RPMI8226 (cell line): ENCODE results near the gene RBM19.

Experiments
- DNase-seq: peaks from one replicate; pipeline ENCODE4 v3.0.0-alpha.2; 2015

RBM19 gene

DNA sequence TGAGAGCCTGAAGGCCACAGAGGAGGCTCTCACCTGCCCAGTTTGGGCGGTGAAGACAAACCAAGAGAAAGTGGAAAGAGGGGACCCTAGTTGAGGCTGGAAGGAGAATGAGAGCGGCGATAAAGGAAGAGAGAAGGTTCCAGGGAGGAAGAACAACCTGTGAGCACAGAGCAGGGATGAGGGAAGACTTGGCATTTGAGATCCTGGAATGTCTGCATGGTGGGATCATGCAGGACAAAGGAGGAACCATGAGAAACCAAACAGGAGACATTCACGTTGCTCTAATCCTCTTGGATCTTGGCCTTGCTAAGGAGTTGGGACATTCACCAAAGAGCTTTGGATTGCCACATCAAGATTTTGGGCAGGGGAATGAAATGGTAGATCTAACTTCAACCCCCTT, 22.9 kb upstream of the RBM19 start:
- no peak for DNase-seq

DNA sequence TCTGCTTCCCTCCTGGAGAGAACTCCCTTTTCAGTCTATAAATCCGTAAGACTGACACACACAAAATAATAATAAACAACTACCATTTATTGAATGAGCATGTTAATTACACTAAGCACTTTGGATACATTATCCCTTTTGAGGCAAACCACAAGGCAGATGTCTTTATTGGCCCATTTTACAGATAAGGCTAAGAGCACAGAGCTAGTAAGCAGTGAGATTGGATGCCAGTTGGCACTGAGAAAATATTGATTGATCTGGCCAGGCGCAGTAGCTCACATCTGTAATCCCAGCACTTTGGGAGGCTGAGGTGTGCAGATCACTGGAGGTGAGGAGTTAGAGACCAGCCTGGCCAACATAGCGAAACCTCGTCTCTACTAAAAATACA, 21.9 kb upstream of the RBM19 start:
- no peak for DNase-seq

DNA sequence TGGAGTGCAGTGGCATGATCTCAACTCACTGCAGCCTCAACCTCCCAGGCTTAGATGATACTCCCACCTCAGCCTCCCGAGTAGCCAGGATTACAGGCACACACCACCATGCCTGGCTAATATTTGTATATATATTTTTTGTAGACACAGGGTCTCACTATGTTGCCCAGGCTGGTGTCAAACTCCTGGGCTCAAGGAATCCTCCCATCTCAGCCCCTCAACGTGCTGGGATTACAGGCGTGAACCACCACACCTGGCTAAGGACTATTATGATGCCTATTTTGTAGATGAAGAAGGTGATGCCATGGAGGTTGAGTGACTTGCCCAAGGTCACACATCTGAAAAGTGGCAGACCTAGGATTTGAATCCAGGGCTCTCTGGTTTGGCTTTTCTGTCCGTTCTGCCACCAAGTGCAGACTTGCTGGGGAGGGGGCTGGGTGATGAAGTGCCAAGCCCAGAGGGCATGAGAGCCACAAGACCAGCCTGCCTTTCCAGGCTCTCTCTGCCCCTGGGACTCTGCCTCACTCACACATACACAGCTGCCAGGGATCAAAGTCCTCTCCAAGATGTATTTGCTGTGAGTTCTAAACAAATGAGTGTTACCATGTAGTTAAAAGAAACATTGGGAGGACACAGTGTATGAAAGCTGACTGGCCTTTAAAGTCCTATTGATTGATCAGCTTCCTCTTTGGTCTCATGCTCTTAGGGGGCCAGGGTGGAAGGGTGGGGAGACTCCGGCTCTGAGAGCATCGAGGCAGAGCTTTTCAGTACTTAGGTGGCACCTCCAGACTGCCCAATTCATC, 21.3 kb upstream of the RBM19 start:
- DNase-seq, result no peak

DNA sequence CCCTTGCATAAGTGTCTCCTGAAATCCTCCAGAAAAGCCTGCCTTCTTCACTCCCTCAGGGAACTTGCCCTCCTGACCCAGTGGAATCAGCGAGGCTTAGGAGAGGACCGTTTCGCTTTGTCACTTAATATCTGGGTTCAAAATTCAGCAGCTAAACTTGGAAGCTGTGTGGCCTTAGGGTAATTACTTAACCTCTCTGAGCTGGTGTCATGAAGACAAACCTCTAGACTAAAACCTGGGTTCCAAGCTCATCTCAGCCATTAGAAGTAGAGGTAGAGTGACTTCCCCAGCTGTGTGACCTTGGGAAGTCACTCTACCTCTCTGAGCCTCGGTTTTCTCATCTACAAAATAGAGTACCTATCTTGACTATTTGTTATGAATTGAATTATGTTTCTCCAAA, 18.3 kb upstream of the RBM19 start:
- no peak for DNase-seq

DNA sequence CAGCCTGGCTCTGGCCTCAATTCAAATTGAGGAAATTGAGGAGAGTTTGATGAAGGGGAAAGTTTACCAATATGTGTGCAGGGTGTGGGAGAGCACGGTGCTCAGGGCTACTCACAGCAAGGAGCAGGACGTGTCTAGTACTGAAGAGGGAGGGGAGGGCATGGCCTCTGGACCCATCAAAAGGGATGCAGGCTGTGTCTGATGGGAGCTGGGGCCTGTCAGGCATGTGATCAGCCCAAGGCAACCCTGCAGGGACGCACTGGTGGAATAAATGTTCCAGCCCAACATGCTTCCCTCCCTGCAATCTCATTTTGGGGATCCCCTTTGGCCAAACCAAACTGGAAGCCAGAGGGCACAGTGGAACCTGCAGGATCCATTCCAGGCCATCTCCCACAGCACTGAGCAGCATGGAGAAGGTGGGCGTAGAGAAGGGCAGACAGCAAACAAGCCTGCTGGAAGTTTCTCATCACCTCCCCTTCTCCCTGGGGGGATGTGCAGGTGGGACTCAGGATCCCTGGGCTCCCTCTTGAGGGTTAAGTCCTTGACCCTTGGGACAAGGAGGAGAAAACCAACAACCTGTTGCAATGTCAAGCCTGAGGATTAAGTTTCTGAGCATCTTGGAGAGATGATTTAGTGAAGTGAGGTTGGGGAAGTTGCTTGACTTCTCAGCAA, 17.8 kb upstream of the RBM19 start:
- DNase-seq, result no peak

DNA sequence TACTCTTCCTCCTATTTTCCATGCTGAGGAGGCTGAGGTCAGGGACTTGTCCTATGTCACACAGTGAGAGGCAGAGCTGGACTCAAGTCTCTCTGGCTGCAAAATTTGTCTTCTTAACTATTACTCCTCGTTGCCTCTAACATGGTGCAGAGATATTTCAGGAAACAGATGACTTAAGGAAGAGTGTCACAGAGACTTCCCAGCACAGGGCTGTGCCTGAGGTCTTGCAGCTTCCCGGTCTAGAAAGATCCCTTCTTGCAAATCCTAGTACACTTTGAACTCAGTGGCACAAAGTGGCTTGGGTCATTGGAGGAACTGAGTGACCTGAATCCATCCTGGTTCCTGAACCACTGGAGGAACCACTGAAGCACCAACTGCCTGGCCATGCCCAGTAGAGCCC, 17.1 kb upstream of the RBM19 start:
- no peak for DNase-seq

DNA sequence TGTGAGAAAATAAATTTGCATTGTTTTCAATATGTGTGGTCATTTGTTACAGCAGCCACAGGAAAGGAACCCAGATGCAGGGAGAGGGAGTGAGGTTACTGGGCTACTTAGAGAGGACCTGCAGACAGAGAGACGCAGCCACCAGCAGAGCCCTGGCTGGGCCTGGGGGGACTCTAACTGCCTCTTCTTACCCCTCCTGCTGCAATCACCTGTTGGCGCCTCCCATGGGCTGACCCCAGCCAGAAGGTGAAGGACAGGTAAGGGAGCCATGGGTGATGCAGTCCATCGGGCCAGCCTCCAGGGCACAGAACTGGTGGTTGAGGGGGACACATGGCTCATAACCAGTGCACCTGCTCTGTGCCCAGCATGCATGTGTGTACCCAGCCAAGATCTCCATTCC, 15.8 kb upstream of the RBM19 start:
- DNase-seq, result no peak

DNA sequence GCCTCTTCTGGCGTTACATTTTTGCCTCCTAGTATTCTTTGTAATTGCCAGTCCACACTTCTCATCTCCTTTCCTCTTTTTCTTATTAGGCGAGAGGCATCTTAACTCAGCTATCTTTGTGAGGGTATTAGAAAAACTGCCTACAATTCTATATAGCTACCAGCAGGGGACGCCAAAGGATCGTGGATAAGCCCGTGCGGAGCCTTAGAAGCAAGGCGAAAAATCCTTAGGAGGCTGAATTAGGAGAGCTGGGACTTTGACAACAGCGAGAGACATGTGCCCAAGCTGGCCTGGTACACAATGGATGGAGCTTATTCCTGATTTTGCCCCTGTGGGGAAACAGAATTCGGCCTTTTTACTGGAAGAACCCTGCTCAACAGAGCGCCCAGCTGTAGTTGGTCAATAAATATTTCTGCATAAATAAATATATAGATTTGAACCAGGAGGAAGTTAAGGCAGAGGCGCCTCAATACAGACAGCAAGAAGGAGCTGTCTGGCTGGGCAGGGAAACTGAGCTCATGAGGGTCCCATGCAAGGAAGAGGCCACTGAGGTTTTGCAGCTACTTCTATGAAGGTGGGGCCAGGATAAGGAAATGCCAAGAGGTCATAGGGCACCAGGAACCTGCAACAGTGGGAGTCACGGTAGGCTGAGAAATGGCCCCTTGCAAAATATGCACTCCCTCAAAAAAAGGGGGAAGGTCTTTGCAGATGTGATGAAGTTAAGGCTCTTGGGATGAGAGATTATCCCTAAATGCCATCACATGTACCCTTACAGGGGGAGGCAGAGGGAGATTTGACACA, 14.6 kb upstream of the RBM19 start:
- DNase-seq, result peak; percentile 61

DNA sequence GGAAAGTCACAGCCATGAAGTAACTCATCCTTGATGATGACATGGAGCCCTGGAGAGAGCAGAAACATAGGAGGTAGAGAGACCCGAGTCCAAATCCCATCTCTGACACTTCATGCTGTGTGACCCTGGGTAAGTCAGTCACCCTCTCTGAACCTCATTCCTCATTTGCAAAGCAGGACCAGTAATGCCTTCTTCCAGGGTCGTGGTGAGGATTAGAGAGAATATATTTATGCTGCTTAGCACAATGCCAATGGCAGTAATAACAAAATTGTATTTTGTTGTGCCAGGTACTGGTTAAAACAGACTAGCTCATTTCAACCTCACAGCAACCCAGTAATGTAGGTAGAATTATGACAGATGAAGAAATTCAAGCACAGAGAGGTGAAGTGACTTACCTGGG, 13.9 kb upstream of the RBM19 start:
- DNase-seq, result no peak

DNA sequence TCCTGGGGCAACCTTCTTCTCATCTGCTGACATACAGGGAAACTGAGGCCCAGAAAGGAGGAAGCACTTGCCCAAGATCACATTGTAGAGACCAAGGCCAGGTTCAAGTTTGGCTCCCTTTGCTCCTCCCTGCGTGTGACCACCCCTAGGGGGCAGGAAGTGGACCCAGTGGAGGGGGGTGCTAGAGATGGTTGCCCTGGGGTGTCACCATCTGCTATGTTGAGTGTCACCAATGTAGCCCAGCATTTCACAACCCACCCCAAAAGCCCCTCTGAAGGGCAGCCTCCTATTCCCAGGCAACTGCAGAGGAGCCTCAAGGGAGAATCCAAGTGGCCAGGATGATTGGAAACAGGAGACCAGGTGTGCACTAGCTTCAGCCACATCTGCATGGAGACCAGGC, 12.0 kb upstream of the RBM19 start:
- no peak for DNase-seq

DNA sequence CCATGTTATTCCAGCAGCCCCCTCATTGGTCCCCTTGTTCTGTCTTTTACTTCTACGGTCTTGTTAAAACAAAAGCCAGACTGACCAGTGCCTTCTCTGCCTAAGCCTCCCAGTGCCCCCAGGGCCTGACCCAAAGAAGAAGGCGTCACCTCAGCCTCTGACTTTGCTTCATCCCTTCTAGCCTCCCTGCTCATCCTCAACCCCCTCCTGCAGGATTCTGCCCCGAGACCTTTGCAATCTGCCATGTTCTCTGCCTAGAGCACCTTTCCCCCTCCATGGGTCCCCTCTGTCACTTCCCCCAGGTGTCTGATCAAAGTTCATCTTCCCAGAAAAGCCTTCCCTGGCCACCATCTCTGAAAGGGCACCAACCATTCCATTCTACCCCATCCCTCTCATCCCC, 7.9 kb upstream of the RBM19 start:
- DNase-seq, result no peak

DNA sequence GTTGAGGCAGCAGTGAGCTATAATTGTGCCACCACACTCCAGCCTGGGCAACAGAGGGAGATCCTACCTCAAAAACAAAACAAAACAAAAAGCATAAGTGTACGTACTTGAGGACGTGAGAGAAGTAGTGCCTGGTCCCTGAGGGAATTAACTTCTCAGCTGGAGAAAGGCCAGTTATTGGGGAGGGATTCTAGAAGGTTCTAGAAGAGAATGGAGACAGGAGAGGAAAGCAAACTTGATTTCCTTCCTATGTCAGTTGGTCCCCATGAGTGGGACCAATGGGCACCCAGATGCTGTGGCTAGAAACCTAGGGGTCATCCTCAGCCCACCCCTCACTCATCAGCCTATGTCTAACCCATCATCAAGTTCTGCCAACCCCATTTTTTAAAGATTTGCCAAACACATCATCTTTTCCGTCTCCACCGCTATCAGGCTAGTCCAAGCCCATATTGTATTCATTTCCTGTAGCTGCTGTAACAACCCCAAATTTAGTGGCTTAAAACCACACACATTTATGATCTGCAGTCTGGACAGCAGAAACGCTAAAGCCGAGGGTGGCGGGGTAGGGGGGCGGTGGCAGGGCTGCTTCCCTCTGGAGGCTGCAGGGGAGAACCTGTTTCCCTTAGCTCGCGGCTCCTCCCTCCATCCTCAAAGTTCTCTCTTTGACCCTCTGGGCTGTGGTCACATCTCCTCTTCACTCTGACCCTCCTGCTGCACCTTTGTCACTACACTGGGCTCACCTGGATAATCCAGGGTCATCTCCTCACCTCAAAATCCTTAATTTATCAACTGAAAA, 7.2 kb upstream of the RBM19 start:
- no peak for DNase-seq

DNA sequence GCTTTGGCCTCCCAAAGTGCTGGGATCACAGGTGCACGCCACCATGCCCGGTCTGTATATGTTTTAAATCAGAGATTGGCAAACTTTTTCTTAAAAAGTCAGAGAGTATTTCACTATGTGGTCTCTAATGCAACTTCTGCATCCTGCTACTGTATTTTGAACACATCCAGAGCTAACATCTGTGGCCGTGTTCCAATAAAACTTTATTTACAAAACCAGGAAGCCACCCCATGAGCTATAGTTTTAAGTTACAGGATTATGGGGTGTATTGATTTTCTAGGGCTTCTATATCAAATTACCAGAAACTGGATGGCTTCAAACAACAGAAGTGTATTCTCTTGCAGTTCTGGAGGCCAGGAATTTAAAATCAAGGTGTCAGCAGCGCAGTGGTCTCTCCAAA, 5.3 kb upstream of the RBM19 start:
- no peak for DNase-seq

DNA sequence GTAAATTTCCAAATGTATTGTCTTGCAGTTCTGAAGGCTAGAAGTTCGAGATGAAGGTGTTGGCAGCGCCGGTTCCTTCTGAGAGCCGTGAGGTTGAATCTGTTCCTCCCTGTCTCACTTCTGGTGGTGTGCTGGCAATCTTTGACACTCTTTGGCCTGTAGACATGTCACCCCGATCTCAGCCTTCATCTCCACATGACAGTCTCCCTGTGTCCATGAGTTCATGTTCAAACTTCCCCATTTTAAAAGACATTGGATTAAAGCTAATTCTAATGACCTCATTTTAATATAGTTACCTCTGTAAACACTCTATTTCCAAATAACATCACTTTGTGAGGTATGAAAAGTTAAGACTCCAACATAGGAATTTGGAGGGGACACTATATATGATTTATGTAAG, 4.1 kb upstream of the RBM19 start:
- no peak for DNase-seq

DNA sequence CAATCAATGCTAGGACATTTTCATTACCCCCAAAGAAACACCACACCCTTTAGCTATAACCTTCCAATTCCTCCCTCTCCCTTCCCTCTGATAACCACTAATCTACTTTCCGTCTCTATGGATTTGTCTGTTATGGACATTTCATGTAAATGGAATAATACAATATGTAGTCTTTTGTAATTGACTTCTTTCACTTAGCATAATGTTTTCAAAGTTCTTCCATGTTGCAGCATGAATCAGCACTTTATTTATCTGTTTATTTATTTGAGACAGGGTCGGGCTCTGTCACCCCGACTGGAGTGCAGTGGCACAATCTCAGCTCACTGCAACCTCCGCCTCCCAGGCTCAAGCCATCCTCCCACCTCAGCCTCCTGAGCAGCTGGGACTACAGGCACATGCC, 1.2 kb upstream of the RBM19 start:
- no peak for DNase-seq

DNA sequence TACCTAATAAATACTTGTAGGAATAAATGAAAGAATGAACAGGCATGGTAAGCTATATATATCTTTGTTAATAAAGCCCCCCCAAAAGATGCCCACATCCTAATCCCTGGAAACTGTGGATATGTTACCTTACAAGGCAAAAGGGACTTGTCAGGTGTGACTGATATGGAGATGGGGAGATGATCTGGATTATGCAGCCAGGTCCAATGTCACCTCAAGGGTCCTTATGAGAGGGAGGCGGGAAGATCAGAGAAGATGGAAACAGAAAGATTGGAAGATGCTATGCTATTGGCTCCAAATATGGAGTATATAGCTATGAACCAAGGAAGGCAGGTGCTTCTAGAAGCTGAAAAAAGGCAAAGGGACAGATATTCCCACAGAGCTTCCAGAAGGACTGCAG, 3.4 kb downstream of the RBM19 start:
- no peak for DNase-seq

DNA sequence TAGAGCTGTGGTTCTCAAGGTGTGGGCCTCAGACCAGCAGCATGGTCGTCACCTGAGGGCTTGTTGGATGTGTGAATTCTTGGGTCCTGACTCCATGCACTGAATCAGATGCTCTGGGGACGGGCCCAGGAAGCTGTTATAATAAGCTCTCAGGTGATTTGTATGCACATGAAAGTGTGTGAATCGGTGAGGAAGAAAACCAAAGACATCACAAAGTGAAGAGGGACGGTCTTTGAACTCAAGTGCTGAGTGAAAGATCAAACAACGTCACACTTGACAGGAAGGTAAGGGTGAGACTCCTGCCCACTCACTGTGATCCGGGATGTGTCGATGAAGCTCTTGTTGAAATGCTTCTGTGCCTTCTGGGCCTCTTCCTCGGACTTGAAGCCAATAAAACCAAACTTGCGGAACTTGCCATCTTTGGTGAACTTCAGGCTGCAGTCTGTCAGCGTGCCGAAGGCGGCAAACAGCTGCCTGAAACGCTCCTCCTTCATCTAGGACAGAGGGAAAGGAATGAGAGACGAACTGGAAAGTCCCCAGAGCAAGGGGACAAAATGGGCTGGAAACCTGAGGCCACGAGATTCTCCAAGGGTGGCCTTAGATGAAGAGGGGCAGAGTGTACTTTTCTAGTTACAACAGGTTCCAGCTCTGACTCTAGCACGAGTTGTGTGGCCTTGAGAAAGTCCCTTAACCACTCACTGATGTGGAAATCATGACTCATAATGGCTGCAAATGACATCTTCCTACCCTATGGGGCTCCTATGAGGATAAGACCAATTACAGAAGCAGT, 4.0 kb downstream of the RBM19 start:
- DNase-seq, result no peak

DNA sequence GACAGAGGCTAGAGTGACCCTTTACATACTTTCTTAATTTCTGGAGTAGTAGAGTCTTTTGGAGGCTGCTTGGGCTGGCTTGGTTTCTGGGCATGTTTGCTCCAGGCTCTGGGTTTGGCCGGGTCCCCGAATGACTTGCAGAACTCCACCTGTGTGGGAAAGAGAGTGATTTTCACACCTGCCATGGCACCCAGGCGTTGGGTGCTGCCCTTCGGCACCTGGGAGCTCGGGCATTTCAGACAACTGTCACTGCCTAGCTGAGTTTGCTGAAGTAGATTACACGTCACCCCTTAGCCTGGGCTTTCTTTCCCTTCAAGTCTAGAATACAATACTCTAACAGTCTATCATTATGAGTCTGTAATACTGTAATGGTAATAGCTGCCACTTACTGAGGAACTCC, 6.1 kb downstream of the RBM19 start:
- no peak for DNase-seq

DNA sequence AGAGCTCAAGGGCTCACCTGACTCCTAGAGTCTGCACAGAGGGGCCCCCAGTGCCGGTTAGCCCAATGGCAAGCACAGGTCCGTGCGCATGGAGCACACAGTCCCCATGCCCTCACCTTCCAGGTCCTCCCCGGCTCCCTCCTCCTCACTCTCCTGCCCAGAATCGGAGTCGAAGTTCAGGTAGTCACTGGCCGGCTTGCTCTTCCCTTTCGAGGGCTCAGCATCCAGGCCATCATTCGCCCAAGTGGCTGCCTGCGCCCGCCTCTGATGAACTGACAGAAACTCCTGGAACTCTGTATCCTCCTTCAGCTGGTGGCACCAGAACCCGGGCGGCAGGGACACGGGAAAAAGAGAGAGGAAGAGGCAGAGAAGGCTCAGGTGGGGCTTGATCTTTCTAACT, 7.0 kb downstream of the RBM19 start:
- no peak for DNase-seq

DNA sequence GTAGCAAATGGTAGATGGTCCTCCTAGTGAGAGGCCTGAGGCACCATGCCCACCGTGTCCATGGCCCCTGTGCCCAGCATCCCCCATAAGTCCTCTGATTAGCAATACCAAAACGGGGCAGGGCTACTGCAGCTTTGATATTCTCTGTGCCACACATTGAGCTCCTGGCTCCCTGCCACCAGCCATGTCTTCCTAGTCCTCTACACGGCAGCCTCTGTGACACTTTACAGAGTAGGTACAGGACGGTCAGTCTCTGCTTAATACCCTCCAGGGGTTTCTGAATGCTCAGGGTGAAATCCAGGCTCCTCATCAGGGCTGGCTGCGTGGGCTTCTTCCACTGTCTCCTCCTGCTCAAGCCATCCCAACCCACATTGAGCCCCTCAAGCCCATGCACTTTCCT, 8.0 kb downstream of the RBM19 start:
- no peak for DNase-seq

DNA sequence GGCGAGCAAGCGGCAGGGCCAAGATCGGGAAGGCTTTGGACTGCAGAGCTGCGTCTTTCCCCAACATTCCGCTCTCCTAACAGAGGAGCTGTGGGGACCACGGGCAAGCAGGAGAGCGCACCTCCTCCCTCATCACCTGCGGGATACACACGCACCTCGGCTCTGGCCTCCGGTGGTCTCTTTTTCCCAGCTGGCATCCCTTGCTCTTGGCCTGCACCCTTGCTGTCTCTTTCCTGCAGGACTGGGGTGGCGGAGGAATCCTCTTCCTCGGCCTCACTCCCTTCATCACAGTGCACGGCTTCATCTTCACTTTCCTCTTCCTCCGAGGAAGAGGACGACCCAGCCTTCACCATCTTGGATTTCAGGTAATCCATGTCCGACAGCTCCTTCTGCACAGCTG, 8.5 kb downstream of the RBM19 start:
- no peak for DNase-seq
